Karpas-422 (cell line): ENCODE data around the gene CDK2. TPM values are rescaled to one million over a fixed set of nuclear protein-coding genes. Genes with fewer than 3 reads are reported as not detected.

Experiments
- DNase-seq: peaks from one replicate; pipeline ENCODE4 v3.0.0-alpha.2; 2015
- H2AFZ ChIP-seq: fragments of 200-600 bp; sonication (generic); 2 replicates; pipeline ENCODE4 v1.6.1; 2014; ENCODE audit warnings: antibody characterized with exemption, low read length, mixed read lengths
- H3K27ac ChIP-seq: fragments of 200-600 bp; sonication (generic); 2 replicates; pipeline ENCODE4 v1.5.1; 2014; ENCODE audit warnings: mild to moderate bottlenecking, low read length, moderate library complexity
- H3K27me3 ChIP-seq: fragments of 200-600 bp; sonication (generic); 2 replicates; pipeline ENCODE4 v1.6.1; 2014; ENCODE audit warnings: low read length, mixed read lengths
- H3K36me3 ChIP-seq: fragments of 200-600 bp; sonication (generic); 2 replicates; pipeline ENCODE4 v1.6.1; 2014; ENCODE audit warnings: low read length, mixed read lengths; ENCODE audit not compliant: insufficient read depth
- H3K4me1 ChIP-seq: fragments of 200-600 bp; sonication (generic); 2 replicates; pipeline ENCODE4 v1.6.1; 2014; ENCODE audit warnings: mild to moderate bottlenecking, low read length, mixed read lengths
- H3K4me2 ChIP-seq: fragments of 200-600 bp; sonication (generic); 2 replicates; pipeline ENCODE4 v1.6.1; 2014; ENCODE audit warnings: low read length, low read depth, mild to moderate bottlenecking; ENCODE audit not compliant: poor library complexity, severe bottlenecking
- H3K4me3 ChIP-seq: fragments of 200-600 bp; sonication (generic); 2 replicates; pipeline ENCODE4 v1.5.1; 2014; ENCODE audit warnings: mild to moderate bottlenecking, antibody characterized with exemption, low read length, mixed read lengths
- H3K79me2 ChIP-seq: fragments of 200-600 bp; sonication (generic); 2 replicates; pipeline ENCODE4 v1.6.1; 2014; ENCODE audit warnings: mild to moderate bottlenecking, low read length, mixed read lengths
- H3K9ac ChIP-seq: fragments of 200-600 bp; sonication (generic); 2 replicates; pipeline ENCODE4 v1.6.0; 2014; ENCODE audit warnings: low read length
- H3K9me2 ChIP-seq: fragments of 200-600 bp; sonication (generic), shearing (Covaris generic); replicated peaks from 2 replicates; pipeline ENCODE4 v1.6.0; 2014; ENCODE audit warnings: mild to moderate bottlenecking, low read length, moderate library complexity; ENCODE audit not compliant: insufficient read depth
- H3K9me3 ChIP-seq: fragments of 300-700, 200-600 bp; sonication (generic); 2 replicates; pipeline ENCODE4 v1.6.1; 2014; ENCODE audit warnings: low read length, mixed read lengths
- H4K20me1 ChIP-seq: fragments of 200-600 bp; sonication (generic); 2 replicates; pipeline ENCODE4 v1.6.1; 2014; ENCODE audit warnings: mild to moderate bottlenecking, antibody characterized with exemption, low read length, low read depth; ENCODE audit not compliant: insufficient read depth
- total RNA-seq: library from RNA; depleted of rRNA; stranded (reverse); fragments of >200 nt; shearing (Covaris generic); gene quantifications from 2 replicates; pipeline ENCODE4 v1.2.3, GENCODE V29; 2014; ENCODE audit warnings: low replicate concordance

The CDK2 gene
- total RNA-seq, 1 experiment from 2014 or later: 49.9 TPM

DNA sequence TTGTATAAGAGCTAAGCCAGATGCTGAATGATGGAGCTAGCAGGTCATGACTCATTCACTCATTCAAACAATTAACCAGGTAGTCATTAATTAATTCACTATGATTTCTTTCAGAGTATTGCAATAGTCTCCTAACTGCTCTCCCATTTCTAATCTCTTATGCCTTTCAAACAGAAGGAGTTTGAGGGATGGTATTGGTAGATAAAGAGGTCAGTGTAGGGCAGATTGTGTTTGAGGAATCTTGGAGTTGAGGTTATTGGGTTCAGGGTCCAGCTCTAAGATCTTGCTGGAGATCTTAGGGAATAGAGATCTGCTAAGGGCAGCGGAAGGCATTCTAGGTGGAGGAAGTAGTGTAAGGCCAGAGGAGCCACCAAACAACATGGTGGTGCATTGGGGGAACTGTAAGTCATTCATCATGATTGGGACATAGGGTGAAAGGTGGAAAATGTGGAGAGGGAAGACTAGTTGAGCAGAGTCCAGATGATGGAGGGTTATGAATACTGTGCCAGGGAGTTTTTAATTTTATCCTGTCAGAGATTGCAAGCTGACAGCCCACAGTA lies 24.0 kb upstream of the CDK2 start:
- Histone ChIP-seq H4K20me1 (no peaks in the 10 kb centered on the region), H3K27me3 (no peaks in the 10 kb centered on the region), H3K36me3 (peaks cover 19% of the 10 kb centered on the region; the same call in 1 of the 2 replicates), H3K79me2 (no peaks in the 10 kb centered on the region), H3K9me3 (no peaks in the 10 kb centered on the region), H2AFZ (no peak overlapping the region), H3K4me3 (no peak overlapping the region), H3K4me1 (peaks cover 11% of the 10 kb centered on the region), H3K9ac (no peak overlapping the region), H3K9me2 (no peaks in the 10 kb centered on the region), H3K4me2 (no peak overlapping the region), H3K27ac (no peak overlapping the region)
- no peak for DNase-seq

DNA sequence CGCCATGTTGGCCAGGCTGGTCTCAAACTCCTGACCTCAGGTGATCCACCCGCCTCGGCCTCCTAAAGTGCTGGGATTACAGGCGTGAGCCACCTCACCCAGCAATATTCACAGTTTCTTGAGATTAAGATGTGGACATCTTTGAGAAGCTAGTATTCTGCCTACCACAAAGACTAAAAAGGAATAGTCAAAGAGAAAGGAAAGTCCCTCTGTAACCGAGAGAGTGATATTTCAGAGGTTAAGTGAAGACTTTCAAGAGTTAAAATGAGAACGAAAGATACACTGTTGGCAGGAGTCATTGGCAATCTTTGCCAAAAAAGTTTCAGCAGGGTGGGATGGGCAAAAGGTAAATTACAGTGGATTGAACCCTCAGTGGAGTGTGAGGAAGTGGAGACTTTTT lies 20.1 kb upstream of the CDK2 start:
- no peak overlapping the region for H3K4me3 ChIP-seq
- no peak overlapping the region for H3K9ac ChIP-seq
- H3K4me2 ChIP-seq: no peak overlapping the region
- H3K36me3 ChIP-seq: peaks cover 12% of the 10 kb centered on the region
- H3K27me3 ChIP-seq: no peaks in the 10 kb centered on the region
- H3K27ac ChIP-seq: no peak overlapping the region
- no peaks in the 10 kb centered on the region for H3K4me1 ChIP-seq
- no peaks in the 10 kb centered on the region for H3K9me2 ChIP-seq
- H2AFZ ChIP-seq: no peak overlapping the region
- no peak for DNase-seq
- no peaks in the 10 kb centered on the region for H4K20me1 ChIP-seq
- H3K9me3 ChIP-seq: no peaks in the 10 kb centered on the region
- H3K79me2 ChIP-seq: no peaks in the 10 kb centered on the region

GRCh38 chr12:55955344-55955743 lies 11.3 kb upstream of the CDK2 start:
- Histone ChIP-seq H3K27ac (no peak overlapping the region), H3K79me2 (no peaks in the 10 kb centered on the region), H3K27me3 (no peaks in the 10 kb centered on the region), H3K4me3 (no peak overlapping the region), H4K20me1 (no peaks in the 10 kb centered on the region), H3K9ac (no peak overlapping the region), H2AFZ (no peak overlapping the region), H3K36me3 (peaks cover 9% of the 10 kb centered on the region), H3K9me2 (no peaks in the 10 kb centered on the region), H3K4me2 (no peak overlapping the region), H3K4me1 (no peaks in the 10 kb centered on the region), H3K9me3 (no peaks in the 10 kb centered on the region)
- no peak for DNase-seq

- H3K27ac ChIP-seq: no peak overlapping the region
- no peaks in the 10 kb centered on the region for H4K20me1 ChIP-seq
- no peak overlapping the region for H3K4me3 ChIP-seq
- no peaks in the 10 kb centered on the region for H3K79me2 ChIP-seq
- no peak overlapping the region for H3K9ac ChIP-seq
- no peaks in the 10 kb centered on the region for H3K4me1 ChIP-seq
- H3K27me3 ChIP-seq: no peaks in the 10 kb centered on the region
- peak; percentile 68 for DNase-seq
- H3K36me3 ChIP-seq: peaks cover 9% of the 10 kb centered on the region
- no peak overlapping the region for H3K4me2 ChIP-seq
- no peaks in the 10 kb centered on the region for H3K9me2 ChIP-seq
- no peak overlapping the region for H2AFZ ChIP-seq
- H3K9me3 ChIP-seq: no peaks in the 10 kb centered on the region
Measured at GRCh38 chr12:55955800-55956508, 10.7 kb upstream of the CDK2 start.

- Histone ChIP-seq H3K4me3 (no peak overlapping the region), H3K9me2 (no peaks in the 10 kb centered on the region), H3K4me1 (no peaks in the 10 kb centered on the region), H3K27me3 (no peaks in the 10 kb centered on the region), H3K4me2 (no peak overlapping the region), H2AFZ (no peak overlapping the region), H3K9ac (no peak overlapping the region), H4K20me1 (no peaks in the 10 kb centered on the region), H3K79me2 (no peaks in the 10 kb centered on the region), H3K36me3 (peaks cover 9% of the 10 kb centered on the region; the same call in 1 of the 2 replicates), H3K9me3 (no peaks in the 10 kb centered on the region), H3K27ac (no peak overlapping the region)
- no peak for DNase-seq
Measured at GRCh38 chr12:55957106-55957859, 9.3 kb upstream of the CDK2 start.

DNA sequence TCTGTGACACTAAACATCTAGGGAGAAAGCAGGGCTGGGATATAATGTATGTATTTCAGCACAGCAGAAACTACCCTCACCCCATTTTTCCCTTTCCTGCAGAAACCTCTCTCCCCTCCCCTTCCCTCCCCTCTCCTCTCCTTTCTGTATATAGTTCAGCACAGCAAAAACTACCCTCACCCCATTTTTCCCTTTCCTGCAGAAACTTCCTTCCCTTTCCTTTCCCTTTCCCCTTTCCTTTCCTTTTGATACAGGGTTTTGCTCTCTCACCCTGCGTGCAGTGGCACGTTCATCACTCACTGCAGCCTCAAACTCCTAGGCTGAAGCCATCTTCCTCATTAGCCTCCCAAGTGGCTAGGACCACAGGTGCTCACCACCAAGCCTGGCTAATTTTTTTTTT lies 2.9 kb upstream of the CDK2 start:
- H4K20me1 ChIP-seq: no peaks in the 10 kb centered on the region
- H3K4me1 ChIP-seq: peaks cover 24% of the 10 kb centered on the region
- no peak overlapping the region for H3K4me3 ChIP-seq
- H3K36me3 ChIP-seq: no peaks in the 10 kb centered on the region
- no peak overlapping the region for H2AFZ ChIP-seq
- H3K9ac ChIP-seq: no peak overlapping the region
- no peaks in the 10 kb centered on the region for H3K27me3 ChIP-seq
- peaks cover 17% of the 10 kb centered on the region for H3K79me2 ChIP-seq
- H3K27ac ChIP-seq: no peak overlapping the region
- no peaks in the 10 kb centered on the region for H3K9me3 ChIP-seq
- no peak for DNase-seq
- H3K9me2 ChIP-seq: no peaks in the 10 kb centered on the region
- H3K4me2 ChIP-seq: no peak overlapping the region

- no peak overlapping the region for H3K9ac ChIP-seq
- H3K4me1 ChIP-seq: peaks cover 36% of the 10 kb centered on the region
- no peak overlapping the region for H3K27ac ChIP-seq
- no peak for DNase-seq
- H3K36me3 ChIP-seq: no peaks in the 10 kb centered on the region
- no peak overlapping the region for H2AFZ ChIP-seq
- no peaks in the 10 kb centered on the region for H4K20me1 ChIP-seq
- peaks cover 17% of the 10 kb centered on the region for H3K79me2 ChIP-seq
- H3K27me3 ChIP-seq: no peaks in the 10 kb centered on the region
- H3K9me2 ChIP-seq: no peaks in the 10 kb centered on the region
- H3K4me2 ChIP-seq: no peak overlapping the region
- no peak overlapping the region for H3K4me3 ChIP-seq
- no peaks in the 10 kb centered on the region for H3K9me3 ChIP-seq
Measured at GRCh38 chr12:55965240-55965639, 1.4 kb upstream of the CDK2 start.

- peak within 1 kb of the TSS; percentile 60 for H2AFZ ChIP-seq
- peak within 1 kb of the TSS; percentile 72 for H3K4me2 ChIP-seq
- no peaks in the 10 kb centered on the region for H3K27me3 ChIP-seq
- no peaks in the 10 kb centered on the region for H4K20me1 ChIP-seq
- peaks cover 17% of the 10 kb centered on the region for H3K79me2 ChIP-seq
- H3K27ac ChIP-seq: peak within 1 kb of the TSS; percentile 56; the same call in 1 of the 2 replicates
- H3K9me3 ChIP-seq: no peaks in the 10 kb centered on the region
- H3K9me2 ChIP-seq: no peaks in the 10 kb centered on the region
- H3K36me3 ChIP-seq: no peaks in the 10 kb centered on the region
- peak; percentile 54 for DNase-seq
- H3K4me3 ChIP-seq: peak within 1 kb of the TSS; percentile 94
- peaks cover 44% of the 10 kb centered on the region for H3K4me1 ChIP-seq
- H3K9ac ChIP-seq: peak within 1 kb of the TSS; percentile 91
Measured at GRCh38 chr12:55965941-55966407, 656 bp upstream of the CDK2 start, which contains the start of gene PMEL. Gene PMEL (minus strand): TSS chr12:55966042. CDS start chr12:55966011, 31 bp downstream.
